ENCODE data around the gene RNF175. TPM values are rescaled to one million over a fixed set of nuclear protein-coding genes. Genes with fewer than 3 reads are reported as not detected.
A peak's percentile ranks its signal among the peaks of the same experiment; 100 is the strongest.

RNF175 gene
- total RNA-seq, 1 donor from 2014 or later: 26.6 TPM

- H3K27me3 Mint-ChIP-seq (ENCODE audit: low read depth): no peaks in the 10 kb centered on the region
- no peak overlapping the region for H3K27ac Mint-ChIP-seq (ENCODE audit: unreplicated experiment)
- TF ChIP-seq, protein P1, sequence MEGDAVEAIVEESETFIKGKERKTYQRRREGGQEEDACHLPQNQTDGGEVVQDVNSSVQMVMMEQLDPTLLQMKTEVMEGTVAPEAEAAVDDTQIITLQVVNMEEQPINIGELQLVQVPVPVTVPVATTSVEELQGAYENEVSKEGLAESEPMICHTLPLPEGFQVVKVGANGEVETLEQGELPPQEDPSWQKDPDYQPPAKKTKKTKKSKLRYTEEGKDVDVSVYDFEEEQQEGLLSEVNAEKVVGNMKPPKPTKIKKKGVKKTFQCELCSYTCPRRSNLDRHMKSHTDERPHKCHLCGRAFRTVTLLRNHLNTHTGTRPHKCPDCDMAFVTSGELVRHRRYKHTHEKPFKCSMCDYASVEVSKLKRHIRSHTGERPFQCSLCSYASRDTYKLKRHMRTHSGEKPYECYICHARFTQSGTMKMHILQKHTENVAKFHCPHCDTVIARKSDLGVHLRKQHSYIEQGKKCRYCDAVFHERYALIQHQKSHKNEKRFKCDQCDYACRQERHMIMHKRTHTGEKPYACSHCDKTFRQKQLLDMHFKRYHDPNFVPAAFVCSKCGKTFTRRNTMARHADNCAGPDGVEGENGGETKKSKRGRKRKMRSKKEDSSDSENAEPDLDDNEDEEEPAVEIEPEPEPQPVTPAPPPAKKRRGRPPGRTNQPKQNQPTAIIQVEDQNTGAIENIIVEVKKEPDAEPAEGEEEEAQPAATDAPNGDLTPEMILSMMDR (conservative IDR thresholded peaks at IDR 0.05): no peak
- DNase-seq (ENCODE audit: low read depth, low spot score): no peak
- peaks cover 17% of the 10 kb centered on the region for H3K4me1 Mint-ChIP-seq
- H3K9me3 Mint-ChIP-seq: peaks cover 2% of the 10 kb centered on the region
- H3K4me3 Mint-ChIP-seq: no peak overlapping the region
- H3K36me3 Mint-ChIP-seq (ENCODE audit: low read depth): peaks cover 24% of the 10 kb centered on the region
Measured at GRCh38 chr4:153771046-153771445, 11.2 kb upstream of the RNF175 start.

DNA sequence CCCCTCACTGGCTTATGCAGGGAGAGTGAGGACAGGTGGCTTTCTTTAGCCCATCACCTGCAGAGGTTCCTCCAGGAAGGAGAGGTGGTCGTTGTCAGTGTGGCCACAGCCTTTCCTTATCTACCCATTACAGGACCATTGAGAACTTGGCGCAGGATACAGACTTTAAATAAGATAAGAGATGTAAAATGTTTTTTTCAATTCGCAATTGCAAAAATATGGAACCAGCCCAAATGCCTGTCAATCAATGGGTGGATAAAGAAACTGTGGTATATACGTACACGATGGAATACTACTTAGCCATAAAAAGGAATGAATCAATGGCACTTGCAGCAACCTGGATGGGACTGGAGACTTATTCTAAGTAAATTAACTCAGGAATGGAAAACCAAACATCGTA lies 6.9 kb upstream of the RNF175 start:
- H3K4me1 Mint-ChIP-seq: peaks cover 60% of the 10 kb centered on the region
- TF ChIP-seq, protein P1 (conservative IDR thresholded peaks at IDR 0.05): no peak
- H3K27me3 Mint-ChIP-seq (ENCODE audit: low read depth): no peaks in the 10 kb centered on the region
- no peak overlapping the region for H3K27ac Mint-ChIP-seq (ENCODE audit: unreplicated experiment)
- peaks cover 3% of the 10 kb centered on the region for H3K9me3 Mint-ChIP-seq
- DNase-seq (ENCODE audit: low read depth, low spot score): no peak
- peaks cover 15% of the 10 kb centered on the region for H3K36me3 Mint-ChIP-seq (ENCODE audit: low read depth)
- H3K4me3 Mint-ChIP-seq: no peak overlapping the region

- Mint-ChIP-seq H3K36me3 (ENCODE audit: low read depth) (peaks cover 15% of the 10 kb centered on the region), H3K4me1 (peaks cover 66% of the 10 kb centered on the region), H3K27ac (ENCODE audit: unreplicated experiment) (no peak overlapping the region), H3K9me3 (peaks cover 3% of the 10 kb centered on the region), H3K27me3 (ENCODE audit: low read depth) (no peaks in the 10 kb centered on the region), H3K4me3 (peak overlapping the region; percentile 67)
- TF ChIP-seq, protein P1 (conservative IDR thresholded peaks at IDR 0.05): no peak
- DNase-seq (ENCODE audit: low read depth, low spot score): no peak
Measured at GRCh38 chr4:153765894-153766293, 6.1 kb upstream of the RNF175 start.

DNA sequence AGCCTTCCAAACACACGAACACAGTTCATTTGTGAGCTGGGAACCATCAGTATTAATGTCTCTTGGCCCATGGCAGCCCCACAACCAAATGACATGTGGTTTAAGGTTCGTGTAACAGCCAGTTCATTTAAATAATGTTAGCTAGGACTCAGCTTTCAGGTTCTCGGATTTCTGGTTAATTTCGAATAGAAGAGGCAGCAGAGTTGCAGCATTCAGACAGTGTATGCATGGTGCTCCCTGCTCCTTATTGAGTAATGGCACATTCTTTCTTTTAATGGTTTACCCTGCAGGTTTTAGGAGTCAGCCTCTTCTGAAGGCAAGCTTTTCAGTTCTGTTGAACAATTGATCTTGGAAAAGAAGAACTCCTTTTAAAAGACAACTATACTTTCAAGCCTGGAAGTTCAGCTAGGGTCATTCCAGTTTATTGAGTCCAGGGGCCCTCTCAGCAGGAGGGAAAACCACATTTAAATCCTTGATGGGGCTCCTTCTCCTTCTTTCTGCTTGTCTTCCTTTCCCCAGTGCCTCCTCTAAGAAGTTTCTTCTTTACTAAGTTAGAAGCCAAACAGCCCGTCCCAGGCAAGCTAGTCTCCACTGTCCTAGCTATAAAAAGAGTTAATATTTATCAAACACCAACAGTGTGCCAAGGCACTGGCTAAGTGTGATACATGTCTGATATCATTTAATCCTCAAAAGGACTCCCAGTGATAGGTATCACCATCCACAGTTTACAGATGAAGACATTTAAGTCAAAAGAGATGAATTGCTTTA lies 5.0 kb upstream of the RNF175 start:
- H3K27me3 Mint-ChIP-seq (ENCODE audit: low read depth): no peaks in the 10 kb centered on the region
- no peak for DNase-seq (ENCODE audit: low read depth, low spot score)
- TF ChIP-seq, protein P1 (conservative IDR thresholded peaks at IDR 0.05): no peak
- peaks cover 12% of the 10 kb centered on the region for H3K36me3 Mint-ChIP-seq (ENCODE audit: low read depth)
- peak overlapping the region; percentile 85 for H3K27ac Mint-ChIP-seq (ENCODE audit: unreplicated experiment)
- peak overlapping the region; percentile 67 for H3K4me3 Mint-ChIP-seq
- peaks cover 70% of the 10 kb centered on the region for H3K4me1 Mint-ChIP-seq
- peaks cover 3% of the 10 kb centered on the region for H3K9me3 Mint-ChIP-seq

DNA sequence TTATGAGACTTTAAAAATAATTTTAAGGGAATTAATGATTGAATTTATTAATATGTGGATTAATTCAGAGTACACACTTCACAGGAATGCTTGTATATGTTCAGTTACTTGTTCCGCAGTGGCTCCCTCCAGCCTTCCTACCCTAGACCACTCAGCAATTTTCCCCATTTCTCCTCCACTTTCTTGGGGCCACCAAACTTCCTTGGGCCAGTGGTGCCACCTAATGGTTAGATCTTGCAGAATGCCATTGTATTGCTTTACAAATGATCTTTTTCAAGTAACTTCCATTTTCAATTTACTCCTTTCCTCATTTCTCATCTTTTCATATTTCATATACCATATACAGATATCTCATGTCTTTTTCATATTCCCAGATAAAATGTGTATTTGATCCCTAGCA lies 3.6 kb upstream of the RNF175 start:
- TF ChIP-seq, protein P1 (conservative IDR thresholded peaks at IDR 0.05): peak; percentile 52
- Mint-ChIP-seq H3K4me1 (peaks cover 68% of the 10 kb centered on the region), H3K36me3 (ENCODE audit: low read depth) (peaks cover 7% of the 10 kb centered on the region), H3K27ac (ENCODE audit: unreplicated experiment) (peak overlapping the region; percentile 98), H3K4me3 (peak overlapping the region; percentile 72), H3K9me3 (peaks cover 3% of the 10 kb centered on the region), H3K27me3 (ENCODE audit: low read depth) (no peaks in the 10 kb centered on the region)
- DNase-seq (ENCODE audit: low read depth, low spot score): no peak

All from neural crest cell (in vitro differentiated cells).